Activated T-cell treated with anti-CD3 and anti-CD28 coated beads, Interleukin-2, amount 50 U/mL, for 24 hours (primary cell): ENCODE data around the gene GDF15.
"Not testable (repeated sequence)": the region's sequence is repeated elsewhere in the genome, so short reads cannot be mapped to it uniquely, and the experiment has no call there.

Experiments
- DNase-seq: peaks from one replicate; pipeline ENCODE4 v3.0.0-alpha.2; 2020
- H3K27ac Mint-ChIP-seq: 2 replicates; pipeline ENCODE4 v1.8.0; 2020; ENCODE audit warnings: mild to moderate bottlenecking, mixed read lengths
- H3K27me3 Mint-ChIP-seq: 2 replicates; pipeline ENCODE4 v1.8.0; 2020; ENCODE audit warnings: mixed read lengths
- H3K36me3 Mint-ChIP-seq: 2 replicates; pipeline ENCODE4 v1.8.0; 2020; ENCODE audit warnings: low read depth, mixed read lengths
- H3K4me1 Mint-ChIP-seq: 2 replicates; pipeline ENCODE4 v1.8.0; 2020; ENCODE audit warnings: low read depth, mixed read lengths
- H3K4me3 Mint-ChIP-seq: 2 replicates; pipeline ENCODE4 v1.8.0; 2020; ENCODE audit warnings: mild to moderate bottlenecking, moderate library complexity, mixed read lengths
- H3K9me3 Mint-ChIP-seq: 2 replicates; pipeline ENCODE4 v1.8.0; 2020; ENCODE audit warnings: mixed read lengths

Gene GDF15

GRCh38 chr19:18393836-18394235 lies 7.9 kb downstream of the GDF15 start:
- Mint-ChIP-seq H3K27me3 (peaks cover 60% of the 10 kb centered on the region), H3K36me3 (no peaks in the 10 kb centered on the region), H3K4me3 (no peak overlapping the region), H3K27ac (no peak overlapping the region), H3K4me1 (peaks cover 4% of the 10 kb centered on the region), H3K9me3 (no peaks in the 10 kb centered on the region)
- no peak for DNase-seq

- Mint-ChIP-seq H3K27ac (no peak overlapping the region), H3K4me3 (no peak overlapping the region), H3K4me1 (peaks cover 4% of the 10 kb centered on the region), H3K9me3 (no peaks in the 10 kb centered on the region), H3K36me3 (no peaks in the 10 kb centered on the region), H3K27me3 (peaks cover 49% of the 10 kb centered on the region)
- no peak for DNase-seq
Observed at GRCh38 chr19:18396471-18397241, 10.7 kb downstream of the GDF15 start.

- H3K27me3 Mint-ChIP-seq, result peaks cover 46% of the 10 kb centered on the region
- no peak for DNase-seq
- H3K27ac Mint-ChIP-seq, result no peak within 1 kb of the TSS
- H3K4me1 Mint-ChIP-seq, result peaks cover 4% of the 10 kb centered on the region
- H3K4me3 Mint-ChIP-seq, result no peak within 1 kb of the TSS
- no peaks in the 10 kb centered on the region for H3K36me3 Mint-ChIP-seq
- no peaks in the 10 kb centered on the region for H3K9me3 Mint-ChIP-seq
Observed at GRCh38 chr19:18397242-18398202, 11.6 kb downstream of the GDF15 start, which contains the start of gene LRRC25. LRRC25 (minus strand) TSS chr19:18397622; CDS start chr19:18396963, 659 bp downstream.

- Mint-ChIP-seq H3K36me3 (no peaks in the 10 kb centered on the region), H3K4me1 (peaks cover 4% of the 10 kb centered on the region), H3K9me3 (no peaks in the 10 kb centered on the region), H3K4me3 (no peak overlapping the region), H3K27me3 (peaks cover 34% of the 10 kb centered on the region), H3K27ac (no peak overlapping the region)
- DNase-seq, result no peak
Observed at GRCh38 chr19:18399008-18399407, 13.1 kb downstream of the GDF15 start.

GRCh38 chr19:18401580-18402112 lies 15.7 kb downstream of the GDF15 start:
- Mint-ChIP-seq H3K27ac (no peak overlapping the region), H3K4me1 (peaks cover 4% of the 10 kb centered on the region), H3K9me3 (no peaks in the 10 kb centered on the region), H3K4me3 (no peak overlapping the region), H3K27me3 (peaks cover 19% of the 10 kb centered on the region), H3K36me3 (no peaks in the 10 kb centered on the region)
- DNase-seq, result no peak

GRCh38 chr19:18402455-18403248 lies 16.7 kb downstream of the GDF15 start:
- H3K27ac Mint-ChIP-seq, DNase-seq, H3K36me3 Mint-ChIP-seq, H3K9me3 Mint-ChIP-seq, H3K4me3 Mint-ChIP-seq, H3K4me1 Mint-ChIP-seq: not testable (repeated sequence)
- H3K27me3 Mint-ChIP-seq, result peaks cover 13% of the 10 kb centered on the region

GRCh38 chr19:18405754-18406153 lies 19.8 kb downstream of the GDF15 start:
- not testable (repeated sequence) for H3K9me3 Mint-ChIP-seq, H3K4me3 Mint-ChIP-seq, H3K27ac Mint-ChIP-seq, H3K4me1 Mint-ChIP-seq, H3K36me3 Mint-ChIP-seq, H3K27me3 Mint-ChIP-seq, DNase-seq

- no peak for DNase-seq
- peaks cover 4% of the 10 kb centered on the region for H3K4me1 Mint-ChIP-seq
- no peaks in the 10 kb centered on the region for H3K36me3 Mint-ChIP-seq
- H3K4me3 Mint-ChIP-seq, result no peak overlapping the region
- H3K27me3 Mint-ChIP-seq, result peaks cover 3% of the 10 kb centered on the region
- H3K27ac Mint-ChIP-seq, result no peak overlapping the region
- no peaks in the 10 kb centered on the region for H3K9me3 Mint-ChIP-seq
Observed at GRCh38 chr19:18406749-18407148, 20.8 kb downstream of the GDF15 start.

GRCh38 chr19:18408053-18408476 lies 22.1 kb downstream of the GDF15 start:
- Mint-ChIP-seq H3K36me3 (no peaks in the 10 kb centered on the region), H3K4me3 (no peak overlapping the region)

GRCh38 chr19:18412610-18413239 lies 26.8 kb downstream of the GDF15 start:
- no peak overlapping the region for H3K4me3 Mint-ChIP-seq
- peaks cover 44% of the 10 kb centered on the region for H3K27me3 Mint-ChIP-seq
- H3K9me3 Mint-ChIP-seq, result no peaks in the 10 kb centered on the region
- H3K4me1 Mint-ChIP-seq, result peaks cover 34% of the 10 kb centered on the region
- DNase-seq, result no peak
- H3K36me3 Mint-ChIP-seq, result no peaks in the 10 kb centered on the region
- H3K27ac Mint-ChIP-seq, result no peak overlapping the region

More at GRCh38 chr19:18408053-18408476, 22.1 kb downstream of the GDF15 start:
- peaks cover 10% of the 10 kb centered on the region for H3K27me3 Mint-ChIP-seq
- peaks cover 4% of the 10 kb centered on the region for H3K4me1 Mint-ChIP-seq
- H3K27ac Mint-ChIP-seq, result no peak overlapping the region
- no peak for DNase-seq
- H3K9me3 Mint-ChIP-seq, result no peaks in the 10 kb centered on the region

- Mint-ChIP-seq H3K27ac (peak overlapping the region; percentile 52), H3K4me1 (peaks cover 47% of the 10 kb centered on the region), H3K9me3 (no peaks in the 10 kb centered on the region), H3K36me3 (no peaks in the 10 kb centered on the region), H3K4me3 (no peak overlapping the region), H3K27me3 (peaks cover 57% of the 10 kb centered on the region)
- DNase-seq, result peak; percentile 31
Observed at GRCh38 chr19:18414504-18415177, 28.7 kb downstream of the GDF15 start.

GRCh38 chr19:18415178-18415867 lies 29.4 kb downstream of the GDF15 start:
- H3K4me1 Mint-ChIP-seq, result peaks cover 48% of the 10 kb centered on the region
- DNase-seq, result peak; percentile 34

More at GRCh38 chr19:18415178-18415867, 29.4 kb downstream of the GDF15 start:
- peak overlapping the region; percentile 45 for H3K4me3 Mint-ChIP-seq
- H3K27me3 Mint-ChIP-seq, result peaks cover 57% of the 10 kb centered on the region
- no peaks in the 10 kb centered on the region for H3K9me3 Mint-ChIP-seq
- H3K27ac Mint-ChIP-seq, result peak overlapping the region; percentile 41
- H3K36me3 Mint-ChIP-seq, result peaks cover 5% of the 10 kb centered on the region
